Measurements from ENCODE around the gene STAU1. TPM values are rescaled to one million over a fixed set of nuclear protein-coding genes. Genes with fewer than 3 reads are reported as not detected.

Gene STAU1
- total RNA-seq (2022; extraction: Qiagen RNA extraction): 52.3 to 71.1 TPM (median 59.3 TPM) in 5 replicates

DNA sequence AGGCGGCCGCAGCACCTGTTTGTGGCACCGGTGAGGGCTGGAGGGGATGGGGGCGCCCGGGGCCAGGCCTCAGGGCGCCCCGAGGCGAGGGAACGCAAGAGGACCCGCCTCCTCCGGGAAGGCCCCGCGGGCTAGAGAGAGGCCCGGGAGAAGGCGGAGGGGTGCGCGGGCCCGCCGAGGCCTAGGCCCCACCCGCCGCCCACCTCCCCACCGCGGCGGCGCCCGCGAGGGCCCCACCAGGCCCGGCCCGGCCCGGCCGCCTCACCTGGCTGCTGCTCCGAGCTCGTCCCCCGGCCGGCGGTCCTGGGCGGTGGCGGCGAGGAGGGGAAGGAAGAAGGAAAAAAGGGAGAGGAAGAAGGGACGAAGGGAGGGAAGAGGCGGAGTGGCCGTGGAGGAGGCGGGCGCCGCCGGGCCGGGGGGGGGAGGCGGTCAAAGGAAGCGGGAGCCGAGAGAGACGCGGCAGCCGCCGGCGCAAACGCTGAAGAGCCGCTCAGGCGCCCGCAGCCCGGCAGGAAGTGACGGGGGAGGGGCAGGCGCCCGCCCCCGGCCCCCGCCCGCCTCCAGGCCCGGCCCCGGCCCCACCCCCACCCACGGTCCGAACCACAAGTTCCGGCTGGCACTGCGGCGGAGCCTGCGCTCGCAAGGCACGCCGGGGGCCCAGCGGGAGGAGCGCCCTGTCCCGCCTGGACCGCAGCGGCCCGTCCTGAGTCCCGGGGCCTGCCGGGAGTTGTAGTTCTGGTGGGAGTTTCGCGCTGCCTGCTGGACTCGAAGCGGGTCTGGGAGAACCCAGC, at the start of gene STAU1:
Gene STAU1, minus strand, starts transcription at position 484 of the 791 bp plus-strand sequence. CDS start 22,133 bp downstream, outside the sequence.

DNA sequence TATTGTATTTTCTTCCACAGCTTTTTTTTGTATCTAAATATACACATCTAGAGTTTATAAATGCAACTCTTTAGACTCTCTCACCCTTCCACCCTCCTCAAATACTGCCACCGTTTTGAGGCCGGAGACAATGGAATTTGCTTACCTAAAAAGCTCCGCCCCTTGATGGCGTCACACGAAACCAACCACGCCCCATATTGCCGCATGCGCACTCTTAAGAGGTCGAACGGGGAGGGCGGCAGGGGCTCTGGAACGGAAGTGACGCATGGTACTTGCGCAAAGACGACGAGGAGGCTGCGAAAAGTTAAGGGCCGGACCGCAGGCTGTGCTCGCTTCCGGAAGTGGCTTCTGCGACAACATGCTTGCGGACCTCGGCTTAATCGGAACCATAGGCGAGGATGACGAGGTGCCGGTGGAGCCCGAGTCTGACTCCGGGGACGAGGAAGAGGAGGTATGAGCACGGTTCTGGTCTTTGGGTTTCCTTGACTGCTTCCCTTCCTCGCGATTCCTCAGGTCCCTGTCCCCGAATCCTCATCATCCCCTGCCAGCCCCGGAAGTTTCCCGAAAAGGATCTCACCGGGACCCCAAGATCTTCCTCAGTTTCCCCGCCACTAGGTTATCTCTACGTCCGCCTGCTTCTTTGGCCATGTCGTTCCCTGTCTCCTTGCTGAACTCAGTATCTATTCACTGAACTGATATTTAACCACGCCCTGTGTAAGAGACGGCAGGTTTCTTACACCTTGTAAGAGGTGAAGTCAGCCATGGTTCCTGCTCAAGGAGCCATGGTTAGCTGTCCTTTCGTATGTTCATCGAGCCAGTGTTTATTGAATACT, 31.2 kb upstream of the STAU1 start, which contains the start of gene DDX27:
Gene DDX27, plus strand, starts transcription at position 326 of the 833 bp plus-strand sequence. Its CDS starts 33 bp downstream, at position 359.

Other genes with a start within 250 kb of the STAU1 start
- gene CSE1L, start 142.0 kb downstream of the STAU1 start, total RNA-seq (2022; extraction: Qiagen RNA extraction): 87.3 to 107 TPM (median 88.9 TPM) in 5 replicates
- 57.8 to 67.8 TPM (median 58.8 TPM) in 5 replicates for gene DDX27, start 31.1 kb upstream of the STAU1 start, total RNA-seq (2022; extraction: Qiagen RNA extraction)
- 22.4 to 28.1 TPM (median 23.2 TPM) in 5 replicates for gene ZNFX1, start 89.7 kb upstream of the STAU1 start, total RNA-seq (2022; extraction: Qiagen RNA extraction)

Data from A549 treated with Hydrocortisone at 1 μM for 4 hours (cell line).